ENCODE measurements around the gene CEBPG.

Gene CEBPG

GRCh38 chr19:33389421-33390100 lies 16.1 kb downstream of the CEBPG start:
- no peak overlapping the region for H3K4me3 ChIP-seq (ENCODE audit: low read length)
- no peaks in the 10 kb centered on the region for H3K27me3 ChIP-seq (ENCODE audit: insufficient read depth, low read length)
- no peak overlapping the region for H2AFZ ChIP-seq (ENCODE audit: low read depth, low read length)
- peaks cover 4% of the 10 kb centered on the region for H3K36me3 ChIP-seq (ENCODE audit: insufficient read depth, low read length)
- no peaks in the 10 kb centered on the region for H3K9me3 ChIP-seq (ENCODE audit: low read length)
- no peaks in the 10 kb centered on the region for H3K4me1 ChIP-seq (ENCODE audit: insufficient read depth, low read length)

- H3K4me1 ChIP-seq (ENCODE audit: insufficient read depth, low read length): no peaks in the 10 kb centered on the region
- no peaks in the 10 kb centered on the region for H3K27me3 ChIP-seq (ENCODE audit: insufficient read depth, low read length)
- peaks cover 4% of the 10 kb centered on the region for H3K36me3 ChIP-seq (ENCODE audit: insufficient read depth, low read length)
- no peaks in the 10 kb centered on the region for H3K9me3 ChIP-seq (ENCODE audit: low read length)
- no peak overlapping the region for H2AFZ ChIP-seq (ENCODE audit: low read depth, low read length)
- no peak overlapping the region for H3K4me3 ChIP-seq (ENCODE audit: low read length)
These were observed 16.8 kb downstream of the CEBPG start for GRCh38 chr19:33390101-33390907.

GRCh38 chr19:33390908-33391630 lies 17.6 kb downstream of the CEBPG start:
- H3K4me3 ChIP-seq (ENCODE audit: low read length): no peak overlapping the region
- H3K36me3 ChIP-seq (ENCODE audit: insufficient read depth, low read length): peaks cover under 1% of the 10 kb centered on the region
- no peak overlapping the region for H2AFZ ChIP-seq (ENCODE audit: low read depth, low read length)
- no peaks in the 10 kb centered on the region for H3K4me1 ChIP-seq (ENCODE audit: insufficient read depth, low read length)
- H3K27me3 ChIP-seq (ENCODE audit: insufficient read depth, low read length): no peaks in the 10 kb centered on the region
- no peaks in the 10 kb centered on the region for H3K9me3 ChIP-seq (ENCODE audit: low read length)

GRCh38 chr19:33391631-33392249 lies 18.2 kb downstream of the CEBPG start:
- Histone ChIP-seq H3K36me3 (ENCODE audit: insufficient read depth, low read length) (no peaks in the 10 kb centered on the region), H3K27me3 (ENCODE audit: insufficient read depth, low read length) (no peaks in the 10 kb centered on the region), H3K9me3 (ENCODE audit: low read length) (no peaks in the 10 kb centered on the region), H3K4me1 (ENCODE audit: insufficient read depth, low read length) (no peaks in the 10 kb centered on the region), H3K4me3 (ENCODE audit: low read length) (no peak overlapping the region), H2AFZ (ENCODE audit: low read depth, low read length) (no peak overlapping the region)

- H3K4me3 ChIP-seq (ENCODE audit: low read length): no peak overlapping the region
- H3K36me3 ChIP-seq (ENCODE audit: insufficient read depth, low read length): no peaks in the 10 kb centered on the region
- H3K9me3 ChIP-seq (ENCODE audit: low read length): no peaks in the 10 kb centered on the region
- H3K27me3 ChIP-seq (ENCODE audit: insufficient read depth, low read length): no peaks in the 10 kb centered on the region
- H3K4me1 ChIP-seq (ENCODE audit: insufficient read depth, low read length): peaks cover 3% of the 10 kb centered on the region
- H2AFZ ChIP-seq (ENCODE audit: low read depth, low read length): no peak overlapping the region
These were observed 19.1 kb downstream of the CEBPG start for GRCh38 chr19:33392341-33393285.

GRCh38 chr19:33393286-33394005 lies 19.9 kb downstream of the CEBPG start:
- Histone ChIP-seq H3K4me3 (ENCODE audit: low read length) (no peak overlapping the region), H3K36me3 (ENCODE audit: insufficient read depth, low read length) (no peaks in the 10 kb centered on the region), H3K9me3 (ENCODE audit: low read length) (no peaks in the 10 kb centered on the region), H3K4me1 (ENCODE audit: insufficient read depth, low read length) (peaks cover 3% of the 10 kb centered on the region), H2AFZ (ENCODE audit: low read depth, low read length) (no peak overlapping the region), H3K27me3 (ENCODE audit: insufficient read depth, low read length) (no peaks in the 10 kb centered on the region)

- peaks cover 3% of the 10 kb centered on the region for H3K4me1 ChIP-seq (ENCODE audit: insufficient read depth, low read length)
- H3K27me3 ChIP-seq (ENCODE audit: insufficient read depth, low read length): no peaks in the 10 kb centered on the region
- H2AFZ ChIP-seq (ENCODE audit: low read depth, low read length): no peak overlapping the region
- no peaks in the 10 kb centered on the region for H3K9me3 ChIP-seq (ENCODE audit: low read length)
- no peak overlapping the region for H3K4me3 ChIP-seq (ENCODE audit: low read length)
- H3K36me3 ChIP-seq (ENCODE audit: insufficient read depth, low read length): no peaks in the 10 kb centered on the region
These were observed 20.7 kb downstream of the CEBPG start for GRCh38 chr19:33394006-33394722.

GRCh38 chr19:33394723-33395560 lies 21.4 kb downstream of the CEBPG start:
- Histone ChIP-seq H3K4me3 (ENCODE audit: low read length) (no peak overlapping the region), H3K36me3 (ENCODE audit: insufficient read depth, low read length) (no peaks in the 10 kb centered on the region), H3K9me3 (ENCODE audit: low read length) (no peaks in the 10 kb centered on the region), H3K27me3 (ENCODE audit: insufficient read depth, low read length) (no peaks in the 10 kb centered on the region), H3K4me1 (ENCODE audit: insufficient read depth, low read length) (peaks cover 3% of the 10 kb centered on the region), H2AFZ (ENCODE audit: low read depth, low read length) (no peak overlapping the region)

- Histone ChIP-seq H3K27me3 (ENCODE audit: insufficient read depth, low read length) (no peaks in the 10 kb centered on the region), H3K4me3 (ENCODE audit: low read length) (no peak overlapping the region), H2AFZ (ENCODE audit: low read depth, low read length) (no peak overlapping the region), H3K9me3 (ENCODE audit: low read length) (no peaks in the 10 kb centered on the region), H3K36me3 (ENCODE audit: insufficient read depth, low read length) (no peaks in the 10 kb centered on the region), H3K4me1 (ENCODE audit: insufficient read depth, low read length) (peaks cover 3% of the 10 kb centered on the region)
These were observed 22.3 kb downstream of the CEBPG start for GRCh38 chr19:33395561-33396550.
